Neural progenitor cell (in vitro differentiated cells): Measurements from ENCODE around the gene RAB36.

Experiments used
- EZH2 ChIP-seq: fragments of 200-600 bp; sonication (generic); IDR thresholded peaks from 2 replicates; pipeline ENCODE4 v1.6.1; 2017; ENCODE audit warnings: antibody characterized with exemption, mild to moderate bottlenecking, moderate library complexity
- EZH2phosphoT487 ChIP-seq: fragments of 200-600 bp; sonication (generic); IDR thresholded peaks from 2 replicates; pipeline ENCODE4 v1.6.1; 2017; ENCODE audit warnings: antibody characterized with exemption
- TF ChIP-seq, protein P1 (sequence below): fragments of 200-600 bp; sonication (generic); IDR thresholded peaks from 2 replicates; pipeline ENCODE4 v1.5.1; 2017; ENCODE audit warnings: antibody characterized with exemption, mild to moderate bottlenecking

DNA sequence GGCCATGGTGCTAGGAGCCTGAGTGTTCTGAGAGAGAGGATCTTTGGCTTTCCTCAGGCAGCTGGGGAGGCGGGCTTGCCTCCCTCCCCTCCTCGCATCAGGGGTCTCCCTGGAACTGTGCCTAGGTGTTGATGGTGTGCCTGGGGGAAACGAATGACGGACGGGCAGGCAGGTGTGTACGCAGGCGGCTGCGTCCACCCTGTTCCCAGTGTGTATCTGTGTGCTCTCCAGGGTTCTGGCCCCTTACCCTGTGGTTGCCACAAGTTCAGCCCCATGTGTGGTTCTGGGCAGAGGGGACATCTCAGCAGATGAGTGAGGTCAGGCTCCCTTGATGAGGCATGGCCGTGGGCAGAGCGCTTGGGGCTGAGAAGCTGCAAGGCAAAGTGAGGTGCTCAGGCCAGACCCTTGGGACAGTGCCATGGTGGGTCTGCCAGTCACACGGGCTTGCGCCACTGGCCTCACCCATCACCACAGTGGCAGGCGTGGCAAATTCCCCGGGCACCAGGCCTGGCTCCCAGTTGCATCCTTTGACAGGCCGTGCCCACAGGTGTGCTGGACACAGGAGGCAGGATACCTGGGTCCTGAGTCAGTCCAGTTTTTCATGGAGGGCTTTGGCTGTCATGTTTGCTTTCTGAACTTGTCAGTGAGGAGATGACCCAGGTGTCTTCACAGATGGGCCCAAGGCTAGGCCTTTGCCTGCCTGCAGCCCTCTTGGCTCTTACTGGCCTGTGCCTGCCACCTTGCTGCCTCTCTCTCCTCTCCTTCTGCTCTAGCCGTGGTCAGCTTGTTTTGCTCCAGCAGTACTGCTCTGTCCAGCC lies 47.7 kb upstream of the RAB36 start:
- TF ChIP-seq EZH2 (no peak), EZH2phosphoT487 (no peak)
- TF ChIP-seq, protein P1, sequence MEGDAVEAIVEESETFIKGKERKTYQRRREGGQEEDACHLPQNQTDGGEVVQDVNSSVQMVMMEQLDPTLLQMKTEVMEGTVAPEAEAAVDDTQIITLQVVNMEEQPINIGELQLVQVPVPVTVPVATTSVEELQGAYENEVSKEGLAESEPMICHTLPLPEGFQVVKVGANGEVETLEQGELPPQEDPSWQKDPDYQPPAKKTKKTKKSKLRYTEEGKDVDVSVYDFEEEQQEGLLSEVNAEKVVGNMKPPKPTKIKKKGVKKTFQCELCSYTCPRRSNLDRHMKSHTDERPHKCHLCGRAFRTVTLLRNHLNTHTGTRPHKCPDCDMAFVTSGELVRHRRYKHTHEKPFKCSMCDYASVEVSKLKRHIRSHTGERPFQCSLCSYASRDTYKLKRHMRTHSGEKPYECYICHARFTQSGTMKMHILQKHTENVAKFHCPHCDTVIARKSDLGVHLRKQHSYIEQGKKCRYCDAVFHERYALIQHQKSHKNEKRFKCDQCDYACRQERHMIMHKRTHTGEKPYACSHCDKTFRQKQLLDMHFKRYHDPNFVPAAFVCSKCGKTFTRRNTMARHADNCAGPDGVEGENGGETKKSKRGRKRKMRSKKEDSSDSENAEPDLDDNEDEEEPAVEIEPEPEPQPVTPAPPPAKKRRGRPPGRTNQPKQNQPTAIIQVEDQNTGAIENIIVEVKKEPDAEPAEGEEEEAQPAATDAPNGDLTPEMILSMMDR, result no peak
